Measurements from ENCODE around the gene PCDH15. TPM values are rescaled to one million over a fixed set of nuclear protein-coding genes. Genes with fewer than 3 reads are reported as not detected.
"Not testable (repeated sequence)": the region's sequence is repeated elsewhere in the genome, so short reads cannot be mapped to it uniquely, and the experiment has no call there.

Gene PCDH15
- total RNA-seq, 1 donor from 2014 or later, result 0.07 TPM

GRCh38 chr10:54415483-54415882 lies 385.5 kb downstream of the PCDH15 start:
- no peak overlapping the region for H3K4me3 Mint-ChIP-seq (ENCODE audit: low read depth)

GRCh38 chr10:54402576-54402975 lies 398.5 kb downstream of the PCDH15 start:
- peaks cover 16% of the 10 kb centered on the region for H3K9me3 Mint-ChIP-seq
- no peaks in the 10 kb centered on the region for H3K36me3 Mint-ChIP-seq (ENCODE audit: low read depth)
- DNase-seq (ENCODE audit: low spot score), result no peak
- intact Hi-C loops (cut with micrococcal nuclease), result no loop called here
- H3K4me3 Mint-ChIP-seq (ENCODE audit: low read depth), result no peak overlapping the region
- H3K27me3 Mint-ChIP-seq (ENCODE audit: low read depth), result no peaks in the 10 kb centered on the region
- H3K27ac Mint-ChIP-seq, result no peak overlapping the region
- no peaks in the 10 kb centered on the region for H3K4me1 Mint-ChIP-seq (ENCODE audit: low read depth)

More at GRCh38 chr10:54415483-54415882, 385.5 kb downstream of the PCDH15 start:
- Mint-ChIP-seq H3K27ac (no peak overlapping the region), H3K27me3 (ENCODE audit: low read depth) (no peaks in the 10 kb centered on the region), H3K36me3 (ENCODE audit: low read depth) (no peaks in the 10 kb centered on the region), H3K9me3 (peaks cover 18% of the 10 kb centered on the region), H3K4me1 (ENCODE audit: low read depth) (no peaks in the 10 kb centered on the region)
- DNase-seq (ENCODE audit: low spot score), result no peak
- intact Hi-C loops (cut with micrococcal nuclease), result no loop called here

- no peaks in the 10 kb centered on the region for H3K36me3 Mint-ChIP-seq (ENCODE audit: low read depth)
- H3K27ac Mint-ChIP-seq, result no peak overlapping the region
- no peak overlapping the region for H3K4me3 Mint-ChIP-seq (ENCODE audit: low read depth)
- H3K9me3 Mint-ChIP-seq, result peaks cover 36% of the 10 kb centered on the region
- no peaks in the 10 kb centered on the region for H3K27me3 Mint-ChIP-seq (ENCODE audit: low read depth)
- DNase-seq (ENCODE audit: low spot score), result no peak
- intact Hi-C loops (cut with micrococcal nuclease), result no loop called here
- H3K4me1 Mint-ChIP-seq (ENCODE audit: low read depth), result no peaks in the 10 kb centered on the region
Measured at GRCh38 chr10:54396031-54396430, 405.0 kb downstream of the PCDH15 start.

- H3K4me3 Mint-ChIP-seq (ENCODE audit: low read depth); DNase-seq (ENCODE audit: low spot score); intact Hi-C loops (cut with micrococcal nuclease): not testable (repeated sequence)
Measured at GRCh38 chr10:54394598-54394997, 406.4 kb downstream of the PCDH15 start.

GRCh38 chr10:54372179-54372578 lies 428.9 kb downstream of the PCDH15 start:
- Mint-ChIP-seq H3K27ac (no peak overlapping the region), H3K27me3 (ENCODE audit: low read depth) (no peaks in the 10 kb centered on the region), H3K4me3 (ENCODE audit: low read depth) (no peak overlapping the region), H3K36me3 (ENCODE audit: low read depth) (no peaks in the 10 kb centered on the region), H3K9me3 (peaks cover 2% of the 10 kb centered on the region), H3K4me1 (ENCODE audit: low read depth) (no peaks in the 10 kb centered on the region)
- DNase-seq (ENCODE audit: low spot score), result no peak
- intact Hi-C loops (cut with micrococcal nuclease), result no loop called here

More at GRCh38 chr10:54394598-54394997, 406.4 kb downstream of the PCDH15 start:
- not testable (repeated sequence) for H3K36me3 Mint-ChIP-seq (ENCODE audit: low read depth); H3K27me3 Mint-ChIP-seq (ENCODE audit: low read depth); H3K27ac Mint-ChIP-seq; H3K4me1 Mint-ChIP-seq (ENCODE audit: low read depth)
- H3K9me3 Mint-ChIP-seq, result peaks cover 41% of the 10 kb centered on the region

- no peak for DNase-seq (ENCODE audit: low spot score)
- Mint-ChIP-seq H3K27me3 (ENCODE audit: low read depth) (no peaks in the 10 kb centered on the region), H3K4me3 (ENCODE audit: low read depth) (no peak overlapping the region), H3K27ac (no peak overlapping the region), H3K36me3 (ENCODE audit: low read depth) (no peaks in the 10 kb centered on the region), H3K9me3 (peaks cover 10% of the 10 kb centered on the region), H3K4me1 (ENCODE audit: low read depth) (no peaks in the 10 kb centered on the region)
- intact Hi-C loops (cut with micrococcal nuclease), result no loop called here
Measured at GRCh38 chr10:54368984-54369383, 432.0 kb downstream of the PCDH15 start.

- Mint-ChIP-seq H3K4me3 (ENCODE audit: low read depth) (no peak overlapping the region), H3K27ac (no peak overlapping the region), H3K36me3 (ENCODE audit: low read depth) (no peaks in the 10 kb centered on the region), H3K4me1 (ENCODE audit: low read depth) (no peaks in the 10 kb centered on the region), H3K27me3 (ENCODE audit: low read depth) (no peaks in the 10 kb centered on the region), H3K9me3 (peaks cover 21% of the 10 kb centered on the region)
- intact Hi-C loops (cut with micrococcal nuclease), result no loop called here
- no peak for DNase-seq (ENCODE audit: low spot score)
Measured at GRCh38 chr10:54363390-54363789, 437.6 kb downstream of the PCDH15 start.

- H3K4me3 Mint-ChIP-seq (ENCODE audit: low read depth), result no peak overlapping the region
- intact Hi-C loops (cut with micrococcal nuclease), result no loop called here
- H3K36me3 Mint-ChIP-seq (ENCODE audit: low read depth), result no peaks in the 10 kb centered on the region
- no peak for DNase-seq (ENCODE audit: low spot score)
- H3K27me3 Mint-ChIP-seq (ENCODE audit: low read depth), result no peaks in the 10 kb centered on the region
- H3K27ac Mint-ChIP-seq, result no peak overlapping the region
- no peaks in the 10 kb centered on the region for H3K4me1 Mint-ChIP-seq (ENCODE audit: low read depth)
- H3K9me3 Mint-ChIP-seq, result peaks cover 38% of the 10 kb centered on the region
Measured at GRCh38 chr10:54342058-54342457, 459.0 kb downstream of the PCDH15 start.

- peaks cover 36% of the 10 kb centered on the region for H3K9me3 Mint-ChIP-seq
- H3K27ac Mint-ChIP-seq, result no peak overlapping the region
- no peak for DNase-seq (ENCODE audit: low spot score)
- H3K4me1 Mint-ChIP-seq (ENCODE audit: low read depth), result no peaks in the 10 kb centered on the region
- no peaks in the 10 kb centered on the region for H3K36me3 Mint-ChIP-seq (ENCODE audit: low read depth)
- no peaks in the 10 kb centered on the region for H3K27me3 Mint-ChIP-seq (ENCODE audit: low read depth)
- no peak overlapping the region for H3K4me3 Mint-ChIP-seq (ENCODE audit: low read depth)
- intact Hi-C loops (cut with micrococcal nuclease), result no loop called here
Measured at GRCh38 chr10:54335296-54335695, 465.7 kb downstream of the PCDH15 start.

GRCh38 chr10:54319341-54319740 lies 481.7 kb downstream of the PCDH15 start:
- no peaks in the 10 kb centered on the region for H3K4me1 Mint-ChIP-seq (ENCODE audit: low read depth)
- H3K27ac Mint-ChIP-seq, result no peak overlapping the region
- H3K36me3 Mint-ChIP-seq (ENCODE audit: low read depth), result no peaks in the 10 kb centered on the region
- no peak overlapping the region for H3K4me3 Mint-ChIP-seq (ENCODE audit: low read depth)
- no peaks in the 10 kb centered on the region for H3K27me3 Mint-ChIP-seq (ENCODE audit: low read depth)
- intact Hi-C loops (cut with micrococcal nuclease), result no loop called here
- no peak for DNase-seq (ENCODE audit: low spot score)
- H3K9me3 Mint-ChIP-seq, result peaks cover 16% of the 10 kb centered on the region

GRCh38 chr10:54318470-54318869 lies 482.6 kb downstream of the PCDH15 start:
- Mint-ChIP-seq H3K36me3 (ENCODE audit: low read depth) (no peaks in the 10 kb centered on the region), H3K4me1 (ENCODE audit: low read depth) (no peaks in the 10 kb centered on the region), H3K4me3 (ENCODE audit: low read depth) (no peak overlapping the region), H3K27me3 (ENCODE audit: low read depth) (no peaks in the 10 kb centered on the region), H3K9me3 (peaks cover 18% of the 10 kb centered on the region), H3K27ac (no peak overlapping the region)
- intact Hi-C loops (cut with micrococcal nuclease), result no loop called here
- DNase-seq (ENCODE audit: low spot score), result no peak

GRCh38 chr10:54314430-54314829 lies 486.6 kb downstream of the PCDH15 start:
- intact Hi-C loops (cut with micrococcal nuclease), result no loop called here
- Mint-ChIP-seq H3K4me1 (ENCODE audit: low read depth) (no peaks in the 10 kb centered on the region), H3K36me3 (ENCODE audit: low read depth) (no peaks in the 10 kb centered on the region), H3K27me3 (ENCODE audit: low read depth) (no peaks in the 10 kb centered on the region), H3K27ac (no peak overlapping the region), H3K4me3 (ENCODE audit: low read depth) (no peak overlapping the region), H3K9me3 (peaks cover 31% of the 10 kb centered on the region)
- DNase-seq (ENCODE audit: low spot score), result no peak

GRCh38 chr10:54284526-54285193 lies 516.4 kb downstream of the PCDH15 start:
- no peak for DNase-seq (ENCODE audit: low spot score)
- Mint-ChIP-seq H3K27me3 (ENCODE audit: low read depth) (no peaks in the 10 kb centered on the region), H3K36me3 (ENCODE audit: low read depth) (no peaks in the 10 kb centered on the region), H3K4me1 (ENCODE audit: low read depth) (no peaks in the 10 kb centered on the region), H3K4me3 (ENCODE audit: low read depth) (no peak overlapping the region), H3K27ac (no peak overlapping the region), H3K9me3 (peaks cover 28% of the 10 kb centered on the region)
- intact Hi-C loops (cut with micrococcal nuclease), result no loop called here

- DNase-seq (ENCODE audit: low spot score), result no peak
- H3K27me3 Mint-ChIP-seq (ENCODE audit: low read depth), result no peaks in the 10 kb centered on the region
- intact Hi-C loops (cut with micrococcal nuclease), result no loop called here
- H3K4me1 Mint-ChIP-seq (ENCODE audit: low read depth), result no peaks in the 10 kb centered on the region
- no peak overlapping the region for H3K4me3 Mint-ChIP-seq (ENCODE audit: low read depth)
- H3K36me3 Mint-ChIP-seq (ENCODE audit: low read depth), result no peaks in the 10 kb centered on the region
- H3K27ac Mint-ChIP-seq, result no peak overlapping the region
- peaks cover 19% of the 10 kb centered on the region for H3K9me3 Mint-ChIP-seq
Measured at GRCh38 chr10:54282012-54282411, 519.0 kb downstream of the PCDH15 start.

Data from activated T-helper 2 cell treated with anti-CD3 and anti-CD28 coated beads, Interferon-gamma antibody, Interleukin-2, Interleukin-4, amounts not matched to agents 10 μg/mL and 5 μg/mL and 100 μg/mL, durations not matched to agents 14 hours and 24 hours and 36 hours (primary cell).